ENCODE data around the gene ZNF277.
"Not testable (repeated sequence)": the region's sequence is repeated elsewhere in the genome, so short reads cannot be mapped to it uniquely, and the experiment has no call there.

The ZNF277 gene

DNA sequence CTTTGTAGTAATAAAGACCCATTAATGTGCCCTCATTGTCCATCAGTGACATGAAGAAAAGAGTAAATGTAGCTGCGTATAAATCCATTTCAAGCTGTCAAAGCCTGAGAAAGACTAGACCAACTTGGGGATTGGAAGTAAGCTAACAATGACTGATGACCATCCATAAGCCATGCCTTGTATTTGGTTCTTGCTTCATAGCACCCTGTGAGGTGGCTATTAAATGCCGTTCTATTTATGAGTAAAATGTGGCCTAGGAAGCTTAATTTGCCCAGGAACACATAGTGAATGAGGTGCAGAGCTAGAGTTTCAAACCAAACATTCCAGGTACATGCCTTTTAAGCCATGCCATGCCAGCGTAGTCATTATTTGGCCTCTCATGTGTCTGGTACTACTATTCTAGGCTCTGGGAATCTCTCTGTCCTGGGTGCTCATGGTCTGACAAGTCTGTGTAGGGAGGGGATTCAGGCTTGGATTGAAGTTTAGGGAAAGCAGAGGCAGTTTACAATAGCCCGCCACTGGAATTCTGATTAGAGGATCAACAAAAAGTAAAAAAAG, 92.1 kb downstream of the ZNF277 start:
- no peak for DNase-seq

DNA sequence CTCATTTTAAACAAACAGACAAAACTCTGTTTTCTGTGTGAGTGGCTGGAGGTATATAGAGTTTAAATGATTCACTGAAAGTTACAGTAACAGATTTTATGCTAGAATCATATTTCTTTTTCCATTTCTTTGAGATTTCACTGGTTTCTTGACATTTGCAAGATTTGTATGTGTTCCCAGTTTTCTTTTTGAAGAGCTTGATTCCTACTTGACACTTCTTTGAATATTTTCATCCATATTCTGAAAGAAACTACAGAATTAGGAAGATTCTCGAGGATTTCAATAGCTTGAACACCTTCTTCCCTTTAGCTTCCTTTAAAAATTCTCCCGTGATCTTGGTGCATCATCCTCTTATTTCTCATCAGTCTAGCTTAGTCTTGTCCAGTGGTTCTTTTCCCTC, 93.6 kb downstream of the ZNF277 start:
- no peak for DNase-seq

DNA sequence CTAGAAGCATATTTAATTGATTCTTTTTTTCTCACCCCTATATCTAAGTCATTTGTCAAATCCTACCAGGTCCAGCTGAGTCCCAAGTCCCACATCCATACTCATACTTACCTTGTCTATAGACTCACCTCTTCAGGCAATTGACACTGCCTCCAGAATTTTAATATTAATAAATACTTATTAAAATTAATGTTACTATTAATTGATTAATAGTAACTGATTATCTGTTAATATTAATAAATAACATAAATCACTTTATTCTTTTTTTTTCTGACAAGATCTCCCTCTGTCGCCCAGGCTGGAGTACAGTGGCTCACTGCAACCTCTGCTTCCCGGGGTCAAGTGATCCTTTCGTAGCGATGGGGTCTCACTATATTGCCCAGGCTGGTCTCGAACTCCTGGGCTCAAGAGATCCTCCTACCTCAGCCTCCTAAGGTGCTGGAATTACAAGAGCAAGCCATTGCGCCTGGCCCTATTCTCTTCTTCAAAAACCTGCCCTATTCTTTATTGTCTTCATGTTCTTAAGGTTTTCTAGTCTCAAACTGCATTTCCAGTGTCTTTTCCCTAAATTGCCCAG, 94.4 kb downstream of the ZNF277 start:
- DNase-seq, result no peak

DNA sequence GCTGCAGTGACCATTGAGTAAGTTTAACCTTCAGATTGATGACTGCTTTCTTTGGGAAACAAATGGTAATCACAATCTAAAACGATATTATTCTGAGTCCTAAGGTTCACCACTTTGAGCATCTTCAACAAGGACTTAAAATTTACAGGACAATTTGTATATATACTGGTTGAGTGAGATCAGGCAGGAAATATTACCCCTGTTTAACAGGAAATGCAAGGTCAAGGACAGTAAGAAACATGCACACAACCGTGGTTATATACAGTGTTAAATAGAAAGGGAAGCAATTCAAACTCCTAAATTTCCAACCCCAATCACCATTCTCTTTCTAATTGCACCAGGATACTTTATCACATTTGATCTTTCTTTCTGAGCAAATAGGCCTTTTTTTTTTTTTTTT, 96.1 kb downstream of the ZNF277 start:
- no peak for DNase-seq

DNA sequence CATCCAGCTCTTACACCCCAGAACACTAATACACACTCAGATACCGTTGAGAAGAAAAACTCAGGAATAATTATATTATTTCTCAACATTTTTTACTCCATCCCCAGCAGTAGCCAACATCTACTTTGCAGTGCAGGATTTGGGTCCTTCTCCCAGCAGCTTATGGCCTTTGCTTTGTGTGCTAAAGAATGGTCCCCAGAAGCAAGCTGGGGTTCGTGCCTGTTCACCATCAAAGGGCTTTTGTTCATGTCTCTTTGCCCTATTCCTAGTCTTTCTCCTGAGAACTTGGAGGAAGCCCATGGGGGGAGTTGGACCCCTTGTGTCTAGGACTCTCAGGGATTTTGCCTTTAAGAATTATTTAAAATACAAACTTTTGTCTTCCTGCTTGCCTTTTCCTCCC, 100.4 kb downstream of the ZNF277 start:
- no peak for DNase-seq

DNA sequence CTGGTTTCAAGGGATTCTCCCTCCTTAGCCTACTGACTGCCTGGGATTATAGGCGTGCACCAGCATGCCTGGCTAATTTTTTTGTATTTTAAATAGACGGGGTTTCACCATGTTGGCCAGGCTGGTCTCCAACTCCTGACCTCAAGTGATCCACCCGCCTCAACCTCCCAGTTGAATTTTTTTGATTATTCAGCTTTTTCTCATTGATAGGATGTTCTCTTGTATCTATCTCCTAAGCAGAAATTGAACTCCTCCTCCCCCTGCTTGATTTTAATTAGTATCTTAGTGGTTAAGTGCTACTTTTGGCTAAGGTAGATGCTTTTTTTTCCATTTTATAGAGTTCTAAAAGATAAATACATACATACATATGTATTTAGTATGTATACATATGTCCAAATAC, 101.0 kb downstream of the ZNF277 start:
- no peak for DNase-seq

DNA sequence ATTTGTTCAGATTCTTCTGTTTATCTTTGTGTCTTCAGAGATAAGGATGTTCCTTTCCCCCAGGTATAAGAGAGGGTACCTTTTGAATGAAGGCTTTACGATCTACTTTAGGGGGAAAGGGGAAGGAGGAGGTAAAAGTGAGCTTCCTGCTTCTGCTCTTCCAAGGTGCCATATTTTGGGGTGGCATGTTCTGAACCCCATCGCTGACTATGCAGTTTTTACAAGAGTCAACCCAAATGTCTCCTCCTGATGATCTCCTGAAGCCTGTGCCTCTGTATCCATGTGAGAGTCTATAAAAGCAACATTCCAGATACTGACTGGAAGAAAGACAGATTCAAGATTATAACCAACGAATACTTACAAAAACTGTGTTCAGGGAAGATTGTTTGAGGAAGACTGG, 102.5 kb downstream of the ZNF277 start:
- DNase-seq, result no peak

DNA sequence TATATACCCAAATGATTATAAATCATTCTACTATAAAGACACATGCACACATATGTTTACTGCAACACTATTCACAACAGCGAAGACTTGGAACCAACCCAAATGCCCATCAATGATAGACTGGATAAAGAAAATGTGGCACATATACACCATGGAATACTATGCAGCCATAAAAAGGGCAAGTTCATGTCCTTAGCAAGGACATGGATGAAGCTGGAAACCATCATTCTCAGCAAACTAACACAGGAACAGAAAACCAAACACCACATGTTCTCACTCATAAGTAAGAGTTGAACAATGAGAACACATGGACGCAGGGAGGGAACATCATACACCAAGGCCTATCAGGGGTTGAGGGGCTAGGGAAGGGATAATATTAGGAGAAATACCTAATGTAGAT, 110.3 kb downstream of the ZNF277 start:
- not testable (repeated sequence) for DNase-seq

DNA sequence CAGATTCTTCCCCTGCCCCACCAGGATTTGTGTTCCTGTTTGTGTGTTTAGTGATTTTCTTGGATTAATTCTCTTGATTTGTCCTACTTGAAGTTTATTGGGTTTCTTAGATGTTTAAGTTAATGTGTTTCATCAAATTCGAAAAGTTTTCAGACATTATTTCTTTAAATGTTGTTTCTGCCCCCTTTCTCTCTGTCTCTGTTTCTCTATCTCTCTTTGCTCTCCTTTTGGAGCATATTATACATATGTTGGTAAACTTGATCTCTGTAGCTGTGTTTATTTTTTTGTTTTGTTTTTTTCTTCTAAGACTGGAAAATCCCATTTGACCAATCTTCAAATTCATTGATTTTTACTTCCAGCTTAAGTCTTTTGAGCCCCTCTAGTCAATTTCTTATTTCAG, 115.6 kb downstream of the ZNF277 start:
- DNase-seq, result no peak

DNA sequence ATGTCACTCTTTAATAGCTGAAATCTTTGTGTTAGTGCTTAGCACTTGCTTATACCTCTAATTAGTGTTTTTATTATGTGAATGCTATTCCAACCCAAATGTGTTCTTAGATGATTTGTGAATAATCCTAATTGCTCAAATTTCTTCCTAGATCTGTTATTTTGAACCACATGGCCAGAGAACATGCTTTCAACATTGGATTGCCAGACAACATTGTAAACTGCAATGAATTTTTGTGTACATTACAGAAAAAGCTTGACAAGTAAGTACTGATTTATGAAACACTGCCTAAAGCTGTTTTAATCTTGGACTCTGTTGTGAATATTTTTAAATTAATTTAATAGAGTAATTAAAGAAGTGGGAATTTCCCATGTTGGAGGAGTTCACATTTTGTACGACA, 121.1 kb downstream of the ZNF277 start:
- DNase-seq, result no peak

DNA sequence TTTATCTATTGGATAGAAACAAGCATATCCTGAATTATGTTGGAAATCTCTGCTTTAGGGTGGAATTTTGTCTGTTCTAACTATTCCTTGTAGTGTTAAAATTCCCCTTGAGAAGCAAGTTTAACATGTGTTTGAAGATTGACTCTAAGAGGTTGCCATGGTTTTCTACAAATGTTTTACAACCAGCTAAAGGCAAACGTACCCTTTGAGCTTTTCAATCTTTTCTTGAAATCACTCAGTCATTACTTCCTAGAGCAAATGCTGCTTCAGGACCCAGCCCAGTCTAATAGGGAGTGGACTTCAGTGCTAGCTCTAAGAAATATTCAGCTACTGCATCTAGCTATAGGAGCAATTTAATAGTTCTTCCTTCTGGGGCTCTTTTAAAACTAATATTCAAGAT, 125.0 kb downstream of the ZNF277 start:
- DNase-seq, result no peak

DNA sequence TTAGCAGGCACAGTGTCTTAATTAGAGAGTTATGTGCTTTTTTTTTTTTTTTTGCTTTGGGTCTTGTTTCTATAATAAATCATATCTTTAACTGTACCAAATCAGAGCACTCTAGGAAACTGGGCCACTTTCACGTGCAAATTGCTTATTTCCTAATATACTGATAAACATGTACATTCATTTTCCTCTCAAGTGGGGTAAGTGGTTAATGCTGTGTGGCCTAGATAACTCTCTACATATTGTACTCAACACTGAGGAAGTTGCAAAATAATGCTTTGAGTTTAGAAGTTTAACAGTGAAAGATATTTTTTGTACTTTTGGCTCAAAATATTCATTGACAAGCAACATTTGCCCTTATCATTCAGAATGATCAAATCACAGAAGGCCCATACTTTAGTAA, 127.9 kb downstream of the ZNF277 start:
- no peak for DNase-seq

DNA sequence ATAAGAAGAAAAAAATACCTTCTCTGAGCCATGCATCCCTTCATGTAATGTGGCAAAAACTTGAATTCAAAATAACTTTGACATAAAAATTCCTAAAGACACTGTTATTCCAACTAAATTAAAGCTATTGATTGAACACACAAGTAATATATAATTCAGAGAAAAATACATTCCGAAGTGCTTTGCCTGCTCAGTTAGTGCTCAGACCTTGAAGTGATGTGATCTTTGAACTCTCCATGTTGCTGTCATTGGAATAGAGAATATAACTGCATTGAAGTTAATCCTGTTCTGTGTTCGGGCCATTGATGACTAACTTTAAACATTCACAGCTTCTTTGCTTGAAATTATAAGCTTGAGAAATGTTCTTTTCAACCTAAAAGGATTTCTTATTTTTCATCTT, 129.8 kb downstream of the ZNF277 start:
- DNase-seq, result no peak

DNA sequence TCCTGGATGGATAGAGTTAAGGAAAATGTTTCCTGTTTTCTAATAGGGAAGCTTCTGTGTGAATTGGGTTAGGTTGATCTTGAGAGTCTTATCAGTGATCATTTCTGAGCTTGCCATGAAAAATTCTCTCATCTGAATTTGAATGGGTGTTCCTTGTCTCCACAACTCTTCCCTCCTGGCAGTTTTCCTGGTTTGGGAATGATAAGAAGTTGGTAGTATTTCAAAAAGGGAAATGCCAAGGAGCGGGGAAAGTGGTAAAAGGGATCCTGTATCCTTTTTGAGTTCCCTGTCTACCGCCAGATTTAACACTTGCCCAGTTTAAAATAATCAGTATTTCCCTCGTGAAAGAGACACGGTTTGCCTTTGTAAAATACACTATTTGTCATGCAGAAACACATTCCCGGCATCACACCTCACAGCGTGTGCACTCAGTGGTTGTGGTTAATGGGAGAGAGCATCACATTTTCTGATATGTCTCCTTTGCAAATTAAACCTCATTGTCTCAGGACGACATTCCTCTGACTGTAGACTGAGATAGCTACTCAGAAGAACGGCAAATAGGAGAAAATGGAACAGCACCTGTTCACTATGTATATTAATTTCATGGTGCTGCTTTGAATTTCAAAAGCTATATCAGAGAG, 130.6 kb downstream of the ZNF277 start:
- no peak for DNase-seq

DNA sequence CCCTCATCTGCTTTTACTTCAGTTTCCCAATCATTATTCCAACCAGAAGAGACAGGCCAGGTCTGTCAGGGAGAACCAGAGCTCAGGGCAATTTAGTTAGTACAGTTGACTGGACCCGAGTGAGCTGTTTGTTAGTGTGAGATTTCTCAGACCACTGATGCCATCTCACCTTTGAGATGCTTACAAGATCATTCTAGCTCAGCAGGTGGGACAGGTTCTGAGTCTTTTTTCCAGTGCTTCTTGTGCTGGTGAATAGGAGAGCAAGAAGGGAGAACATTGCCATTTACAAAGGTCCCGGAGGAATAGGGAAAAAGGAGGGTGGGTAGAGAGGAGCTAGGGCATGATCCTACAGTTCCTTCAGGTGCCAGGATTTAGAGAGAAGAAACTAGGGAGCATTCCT, 131.4 kb downstream of the ZNF277 start:
- DNase-seq, result no peak

DNA sequence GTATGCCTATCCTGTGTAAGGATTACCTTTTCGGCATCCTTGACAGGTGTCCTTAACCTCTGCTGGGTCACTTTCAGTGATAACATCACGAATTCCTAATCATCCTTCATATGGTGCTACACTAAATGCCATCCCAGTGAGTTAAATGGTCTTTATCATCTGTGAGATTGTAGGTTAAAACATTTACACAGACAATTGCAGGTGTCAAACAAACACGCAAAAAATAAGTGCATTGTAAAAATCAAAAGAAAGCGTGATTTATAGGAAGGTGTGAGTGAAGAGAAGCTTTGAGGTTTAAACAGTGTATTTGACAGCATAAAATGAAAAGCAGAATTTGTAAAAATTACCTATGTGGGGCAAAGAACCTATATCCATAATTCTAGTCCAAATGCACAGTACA, 132.3 kb downstream of the ZNF277 start:
- DNase-seq, result no peak

DNA sequence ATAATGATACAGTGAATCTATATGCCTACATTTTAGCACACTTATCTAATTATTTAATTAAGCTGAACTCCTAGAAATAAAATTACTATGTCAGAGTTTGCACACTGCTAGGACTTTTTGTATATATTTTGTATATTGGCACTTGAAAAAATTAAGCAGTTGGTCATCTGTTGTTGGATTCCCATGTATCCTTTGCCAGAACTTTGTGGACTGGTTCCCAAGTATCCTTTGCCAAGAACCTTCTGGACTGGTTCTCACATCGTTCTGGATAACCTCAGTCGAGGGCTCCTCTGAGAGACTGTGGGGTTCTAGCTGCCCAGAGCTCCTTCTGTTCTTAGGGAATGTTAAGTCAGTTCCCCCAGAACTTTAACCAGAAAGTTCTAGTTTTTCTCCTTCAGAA, 135.0 kb downstream of the ZNF277 start:
- no peak for DNase-seq

DNA sequence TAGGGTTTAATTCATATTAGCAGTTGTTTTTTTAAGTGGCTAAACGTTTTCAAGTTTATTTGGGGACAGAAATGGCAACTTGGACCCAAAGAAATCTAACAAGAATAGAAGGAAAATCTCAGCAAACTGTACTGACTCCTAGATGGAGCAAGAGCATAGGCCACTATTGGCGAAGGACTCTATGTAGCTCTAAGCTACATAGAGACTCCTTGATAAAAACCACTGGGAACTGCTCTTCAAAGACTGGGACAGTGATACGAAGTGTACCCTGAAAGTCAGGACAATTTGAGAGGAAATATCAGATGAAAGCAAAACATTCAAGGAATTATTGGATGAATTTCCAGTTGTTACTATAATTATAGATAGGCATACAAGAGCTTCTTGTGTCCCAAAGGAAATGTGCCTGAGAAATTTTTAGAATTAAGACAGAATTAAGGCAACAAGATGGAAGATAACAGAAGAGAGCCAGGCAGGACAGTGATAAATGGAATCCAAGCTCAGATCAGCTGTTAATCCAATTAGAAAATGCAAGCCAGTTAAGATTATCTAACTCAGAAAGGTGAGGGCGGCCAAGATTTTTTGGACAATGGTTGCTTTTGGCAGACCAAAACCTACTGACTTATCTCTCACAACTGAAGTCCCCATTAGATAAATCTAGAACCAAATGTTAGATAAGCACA, 140.0 kb downstream of the ZNF277 start:
- DNase-seq, result no peak

DNA sequence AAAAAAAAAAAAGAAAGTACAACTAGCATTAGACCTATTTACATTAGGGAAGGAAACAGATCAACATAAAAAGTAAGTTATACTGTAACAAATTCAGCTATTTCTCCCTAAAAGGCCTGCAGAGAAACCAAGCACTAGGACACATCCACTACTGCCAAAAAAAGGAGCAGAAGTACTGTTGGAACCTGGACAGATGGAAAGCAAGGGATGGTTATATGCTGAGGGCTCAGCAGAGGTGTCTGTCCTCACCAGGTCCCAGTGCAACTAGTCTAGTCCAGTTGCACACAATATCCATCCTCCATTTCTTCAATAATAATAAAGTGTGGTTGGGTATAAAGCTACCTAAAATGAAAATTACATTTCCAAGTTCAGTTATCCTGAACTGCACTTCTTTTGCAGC, 140.6 kb downstream of the ZNF277 start:
- DNase-seq, result no peak

DNA sequence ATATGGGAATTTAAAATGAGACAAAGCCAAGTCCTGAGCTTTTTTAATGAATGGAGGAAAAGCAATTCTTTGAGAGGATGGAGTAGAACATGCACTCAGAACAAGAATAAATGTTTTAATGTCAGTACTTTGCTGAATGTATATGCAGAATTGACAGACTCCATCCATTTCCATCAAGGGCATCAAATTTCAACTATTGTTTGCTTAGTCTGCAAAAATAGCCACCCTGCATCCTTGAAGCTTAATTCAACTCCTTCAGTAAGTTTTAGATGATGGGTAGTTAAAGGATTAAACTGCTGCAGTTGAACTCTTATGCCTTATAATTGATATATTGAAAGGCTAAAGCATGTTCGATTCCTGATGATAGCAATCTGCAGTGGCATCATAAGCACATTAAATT, 144.1 kb downstream of the ZNF277 start:
- DNase-seq, result no peak

DNA sequence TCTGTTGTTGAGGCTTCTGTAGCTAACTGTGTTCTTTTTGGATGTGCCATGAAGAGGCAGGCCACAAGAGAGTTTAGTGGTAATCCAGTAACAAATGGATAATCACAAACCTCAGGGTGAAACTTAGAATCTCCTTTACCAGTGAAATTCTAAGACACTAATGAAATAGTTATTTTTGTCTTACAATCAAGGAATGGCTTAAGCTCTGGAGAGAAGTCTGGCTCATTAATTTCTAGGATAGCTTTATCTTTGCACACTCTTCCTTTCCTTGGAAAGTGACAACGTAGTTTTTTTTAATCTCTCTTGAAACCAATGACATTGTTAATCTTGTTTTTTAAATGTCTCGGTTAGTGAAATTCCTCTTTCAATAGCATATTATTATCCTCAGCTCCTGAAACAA, 150.1 kb downstream of the ZNF277 start:
- no peak for DNase-seq

DNA sequence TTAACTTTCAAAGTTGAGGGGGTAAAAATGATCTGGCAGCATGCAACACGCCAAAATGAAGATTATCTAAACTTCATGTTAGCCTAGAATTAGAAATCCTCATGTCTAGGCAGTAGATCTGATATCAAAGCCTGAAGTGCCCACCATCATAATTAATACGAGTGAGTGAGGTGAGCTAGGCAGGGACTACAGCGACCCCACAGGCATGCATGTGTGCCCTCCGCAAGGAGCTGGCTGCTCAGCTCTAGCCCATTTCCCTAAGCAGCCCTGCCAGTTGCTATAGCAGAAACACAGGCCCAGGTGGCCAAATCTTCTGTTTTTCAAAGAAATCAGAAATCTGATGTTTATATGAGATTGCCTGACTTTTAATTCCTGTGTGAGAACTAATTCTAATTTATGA, 150.6 kb downstream of the ZNF277 start:
- DNase-seq, result no peak

DNA sequence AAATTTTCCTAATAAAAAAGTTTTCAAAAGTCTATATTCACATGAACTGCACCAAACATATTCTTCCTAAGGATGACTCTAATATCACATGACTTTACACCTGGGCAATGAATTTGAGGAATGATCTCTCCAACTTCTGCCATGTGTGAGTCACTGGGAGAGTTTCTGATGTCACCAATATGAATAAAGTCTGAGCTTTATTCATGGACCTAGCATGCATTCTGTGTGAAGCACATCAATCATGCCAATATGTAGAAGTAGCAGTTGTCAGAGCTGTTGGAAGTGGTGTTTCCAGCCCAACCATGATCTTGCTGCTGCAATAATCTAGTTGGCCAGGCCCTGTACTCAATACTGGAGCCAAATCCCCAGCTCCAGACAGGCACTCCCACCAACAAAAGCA, 152.0 kb downstream of the ZNF277 start:
- DNase-seq, result no peak

DNA sequence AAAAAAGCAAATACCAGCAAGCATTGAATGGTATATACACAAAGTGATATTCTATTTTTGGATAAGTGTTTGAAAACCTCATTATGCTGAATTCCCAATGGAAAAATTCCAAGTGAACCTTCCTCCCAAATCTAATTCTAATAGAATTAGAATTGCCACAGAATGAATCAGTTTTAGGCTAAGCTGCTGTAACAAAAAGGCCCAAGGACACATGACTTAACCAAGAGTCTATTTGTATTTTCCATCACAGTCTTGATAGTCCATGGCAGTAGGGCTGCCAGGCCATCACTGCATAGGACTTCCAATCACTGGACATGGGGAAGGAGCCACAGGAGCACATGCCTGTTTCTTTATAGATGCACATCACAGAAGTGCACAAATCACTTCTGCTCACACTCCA, 152.6 kb downstream of the ZNF277 start:
- DNase-seq, result no peak

DNA sequence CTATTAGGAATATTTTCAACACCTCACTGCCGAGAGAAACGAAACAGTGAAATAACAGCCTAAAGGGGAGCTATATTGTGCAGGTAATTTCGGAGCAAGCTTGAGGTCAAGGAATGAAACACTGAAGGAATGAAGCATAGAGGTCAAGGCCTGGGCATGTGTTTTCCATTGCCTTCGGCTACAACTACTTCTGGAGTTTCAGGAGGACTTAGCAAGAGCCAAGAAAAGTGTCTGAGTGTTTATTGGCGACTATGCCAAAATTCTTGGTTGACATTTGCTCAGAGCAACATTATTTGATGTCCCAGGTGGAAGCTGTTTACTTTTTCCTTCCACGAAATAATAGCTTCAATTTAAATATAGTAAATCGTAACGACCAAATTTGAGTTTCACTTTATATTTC, 154.2 kb downstream of the ZNF277 start:
- no peak for DNase-seq

Measured in activated CD4-positive, alpha-beta T cell treated with anti-CD3 and anti-CD28 coated beads, Interleukin-2, amount 50 U/mL, for 16 hours (primary cell).